Activated T-cell treated with anti-CD3 and anti-CD28 coated beads for 24 hours (primary cell): ENCODE data around the gene NOP53.

ENCODE experiments used
- DNase-seq: peaks from one replicate; pipeline ENCODE4 v3.0.0-alpha.2; 2020; ENCODE audit warnings: low read depth

The NOP53 gene

DNA sequence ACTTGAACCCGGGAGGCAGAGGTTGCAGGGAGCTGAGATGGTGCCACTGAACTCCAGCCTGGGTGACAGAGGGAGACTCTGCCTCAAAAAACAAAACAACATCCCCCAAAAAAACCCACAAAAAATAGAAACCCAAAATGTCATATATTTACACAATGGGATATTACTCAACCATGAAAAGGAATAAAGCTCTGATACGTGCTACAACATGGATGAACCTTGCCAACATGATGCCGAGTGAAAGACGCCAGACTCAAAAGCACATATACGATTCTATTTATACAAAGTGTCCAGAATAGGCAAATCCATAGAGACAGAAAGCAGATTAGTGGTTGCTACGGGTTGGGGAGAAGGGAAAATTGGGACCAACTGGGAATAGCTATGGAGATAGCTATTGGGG is 61.1 kb downstream of the NOP53 start:
- DNase-seq = no peak
